Measurements from ENCODE around the gene GTF3C2.

GTF3C2 gene, protein sequence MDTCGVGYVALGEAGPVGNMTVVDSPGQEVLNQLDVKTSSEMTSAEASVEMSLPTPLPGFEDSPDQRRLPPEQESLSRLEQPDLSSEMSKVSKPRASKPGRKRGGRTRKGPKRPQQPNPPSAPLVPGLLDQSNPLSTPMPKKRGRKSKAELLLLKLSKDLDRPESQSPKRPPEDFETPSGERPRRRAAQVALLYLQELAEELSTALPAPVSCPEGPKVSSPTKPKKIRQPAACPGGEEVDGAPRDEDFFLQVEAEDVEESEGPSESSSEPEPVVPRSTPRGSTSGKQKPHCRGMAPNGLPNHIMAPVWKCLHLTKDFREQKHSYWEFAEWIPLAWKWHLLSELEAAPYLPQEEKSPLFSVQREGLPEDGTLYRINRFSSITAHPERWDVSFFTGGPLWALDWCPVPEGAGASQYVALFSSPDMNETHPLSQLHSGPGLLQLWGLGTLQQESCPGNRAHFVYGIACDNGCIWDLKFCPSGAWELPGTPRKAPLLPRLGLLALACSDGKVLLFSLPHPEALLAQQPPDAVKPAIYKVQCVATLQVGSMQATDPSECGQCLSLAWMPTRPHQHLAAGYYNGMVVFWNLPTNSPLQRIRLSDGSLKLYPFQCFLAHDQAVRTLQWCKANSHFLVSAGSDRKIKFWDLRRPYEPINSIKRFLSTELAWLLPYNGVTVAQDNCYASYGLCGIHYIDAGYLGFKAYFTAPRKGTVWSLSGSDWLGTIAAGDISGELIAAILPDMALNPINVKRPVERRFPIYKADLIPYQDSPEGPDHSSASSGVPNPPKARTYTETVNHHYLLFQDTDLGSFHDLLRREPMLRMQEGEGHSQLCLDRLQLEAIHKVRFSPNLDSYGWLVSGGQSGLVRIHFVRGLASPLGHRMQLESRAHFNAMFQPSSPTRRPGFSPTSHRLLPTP

GRCh38 chr2:27356382-27357181 is at the start of gene GTF3C2:
Gene GTF3C2, minus strand, starts transcription at chr2:27356764. Its CDS starts 13,210 bp downstream, at chr2:27343554.
- peak within 1 kb of the TSS; percentile 99 for H3K27ac Mint-ChIP-seq
- H3K36me3 Mint-ChIP-seq, result peaks cover 10% of the 10 kb centered on the region
- H3K27me3 Mint-ChIP-seq, result no peaks in the 10 kb centered on the region
- peaks cover 45% of the 10 kb centered on the region for H3K4me1 Mint-ChIP-seq
- peak within 1 kb of the TSS; percentile 96 for H3K4me3 Mint-ChIP-seq
- H3K9me3 Mint-ChIP-seq, result no peaks in the 10 kb centered on the region
- ATAC-seq, result peak; percentile 94

GRCh38 chr2:27400348-27401135 is 44.0 kb upstream of the GTF3C2 start:
- Mint-ChIP-seq H3K27me3 (no peaks in the 10 kb centered on the region), H3K4me1 (peaks cover 39% of the 10 kb centered on the region), H3K9me3 (no peaks in the 10 kb centered on the region), H3K36me3 (peaks cover 28% of the 10 kb centered on the region), H3K27ac (peak overlapping the region; percentile 62), H3K4me3 (no peak overlapping the region)
- ATAC-seq, result no peak

- Mint-ChIP-seq H3K27me3 (no peaks in the 10 kb centered on the region), H3K4me3 (no peak overlapping the region)
Measured at GRCh38 chr2:27398962-27399361, 42.4 kb upstream of the GTF3C2 start.

GRCh38 chr2:27393225-27393624 is 36.7 kb upstream of the GTF3C2 start:
- H3K4me3 Mint-ChIP-seq, result no peak overlapping the region
- no peak for ATAC-seq
- peaks cover 19% of the 10 kb centered on the region for H3K4me1 Mint-ChIP-seq
- H3K27ac Mint-ChIP-seq, result no peak overlapping the region
- peaks cover 35% of the 10 kb centered on the region for H3K36me3 Mint-ChIP-seq
- H3K9me3 Mint-ChIP-seq, result no peaks in the 10 kb centered on the region
- H3K27me3 Mint-ChIP-seq, result no peaks in the 10 kb centered on the region

More at GRCh38 chr2:27398962-27399361, 42.4 kb upstream of the GTF3C2 start:
- H3K36me3 Mint-ChIP-seq, result peaks cover 29% of the 10 kb centered on the region
- no peak for ATAC-seq
- no peak overlapping the region for H3K27ac Mint-ChIP-seq
- H3K9me3 Mint-ChIP-seq, result no peaks in the 10 kb centered on the region
- H3K4me1 Mint-ChIP-seq, result peaks cover 42% of the 10 kb centered on the region

- Mint-ChIP-seq H3K9me3 (no peaks in the 10 kb centered on the region), H3K27me3 (no peaks in the 10 kb centered on the region), H3K4me1 (peaks cover 8% of the 10 kb centered on the region), H3K27ac (no peak overlapping the region), H3K36me3 (peaks cover 36% of the 10 kb centered on the region), H3K4me3 (no peak overlapping the region)
- ATAC-seq, result no peak
Measured at GRCh38 chr2:27390822-27391679, 34.5 kb upstream of the GTF3C2 start.

GRCh38 chr2:27381577-27382181 is 25.1 kb upstream of the GTF3C2 start:
- Mint-ChIP-seq H3K4me3 (peak overlapping the region; percentile 81), H3K4me1 (peaks cover 44% of the 10 kb centered on the region), H3K27ac (peak overlapping the region; percentile 96), H3K36me3 (peaks cover 56% of the 10 kb centered on the region), H3K9me3 (no peaks in the 10 kb centered on the region), H3K27me3 (no peaks in the 10 kb centered on the region)
- no peak for ATAC-seq

DNA sequence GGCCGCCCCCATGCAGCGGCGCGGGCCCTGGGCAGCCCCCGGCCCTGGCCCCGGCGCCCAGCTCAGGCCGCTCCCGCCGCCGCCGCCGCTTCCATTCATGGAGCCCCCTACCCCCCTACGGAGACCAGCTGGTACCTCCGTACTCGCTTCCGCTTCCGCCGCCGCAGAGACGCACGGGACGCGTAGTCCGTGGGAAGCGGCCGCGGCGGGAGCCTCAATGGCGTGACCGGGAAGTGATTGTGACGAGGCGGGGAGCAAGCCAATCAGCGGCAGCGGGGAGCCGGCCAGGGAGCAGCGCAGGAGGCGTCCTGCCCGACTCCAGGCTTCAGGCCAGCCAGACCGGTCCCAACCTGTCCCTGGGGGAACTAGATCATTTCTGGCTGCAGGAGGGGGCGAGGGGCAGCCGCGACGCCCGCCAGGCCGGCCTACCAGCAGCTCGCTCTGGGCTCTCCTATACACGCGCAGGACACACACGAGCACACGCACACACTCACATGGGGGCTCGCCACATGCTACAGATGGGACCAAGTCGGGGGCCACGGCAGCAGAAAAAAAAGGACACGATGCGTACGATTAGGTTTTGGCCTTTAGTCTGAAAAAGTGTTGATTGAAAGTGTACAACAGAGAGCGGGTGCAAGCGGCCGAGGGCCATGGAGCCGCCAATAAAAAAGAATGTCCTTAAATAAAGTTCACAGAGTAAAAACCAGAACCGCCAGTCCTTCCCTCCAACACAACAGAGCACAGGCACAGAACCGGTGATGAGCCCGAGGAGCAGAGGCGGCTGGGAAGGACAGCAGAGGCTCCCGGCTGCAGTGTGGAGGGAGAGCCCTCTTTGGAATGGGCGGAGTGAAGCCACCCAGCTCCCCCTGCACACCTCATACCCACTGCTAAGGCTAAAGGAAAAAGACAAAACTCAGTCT is 24.3 kb upstream of the GTF3C2 start, which contains the start of gene ZNF513:
Gene ZNF513, minus strand, starts transcription at position 109 of the 920 bp plus-strand sequence. CDS start 208 bp downstream, outside the sequence.
- peak within 1 kb of the TSS; percentile 96 for H3K27ac Mint-ChIP-seq
- no peaks in the 10 kb centered on the region for H3K27me3 Mint-ChIP-seq
- ATAC-seq, result peak; percentile 96
- peaks cover 62% of the 10 kb centered on the region for H3K36me3 Mint-ChIP-seq
- peak within 1 kb of the TSS; percentile 81 for H3K4me3 Mint-ChIP-seq
- peaks cover 47% of the 10 kb centered on the region for H3K4me1 Mint-ChIP-seq
- no peaks in the 10 kb centered on the region for H3K9me3 Mint-ChIP-seq

- H3K27me3 Mint-ChIP-seq, result no peaks in the 10 kb centered on the region
- peaks cover 62% of the 10 kb centered on the region for H3K36me3 Mint-ChIP-seq
- peak; percentile 75 for ATAC-seq
- no peaks in the 10 kb centered on the region for H3K9me3 Mint-ChIP-seq
- H3K27ac Mint-ChIP-seq, result peak overlapping the region; percentile 96
- peaks cover 47% of the 10 kb centered on the region for H3K4me1 Mint-ChIP-seq
- peak overlapping the region; percentile 81 for H3K4me3 Mint-ChIP-seq
Measured at GRCh38 chr2:27379836-27380625, 23.5 kb upstream of the GTF3C2 start.

DNA sequence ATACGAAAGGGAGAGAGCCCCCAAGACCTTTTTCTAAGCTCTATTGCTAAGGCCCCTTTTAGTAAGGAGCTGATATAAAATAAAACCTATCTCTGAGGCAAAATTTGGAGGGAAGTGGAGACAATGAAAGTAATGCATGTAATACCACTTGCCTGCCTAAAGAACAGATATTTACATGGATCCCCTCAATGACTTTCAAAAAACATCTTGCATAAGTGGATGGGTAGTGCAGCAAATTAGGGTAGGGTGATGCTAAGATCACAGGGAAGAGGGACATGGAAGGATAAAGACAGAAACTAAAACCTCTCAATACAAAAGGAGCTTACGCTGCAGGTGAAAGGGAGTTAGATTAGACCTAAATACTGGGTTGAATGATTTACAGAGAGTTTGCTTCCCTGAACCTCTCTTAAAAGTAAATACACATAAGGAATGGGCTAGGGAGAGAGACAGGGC is 22.8 kb upstream of the GTF3C2 start:
- Mint-ChIP-seq H3K4me3 (peak overlapping the region; percentile 81), H3K27me3 (no peaks in the 10 kb centered on the region), H3K4me1 (peaks cover 47% of the 10 kb centered on the region), H3K36me3 (peaks cover 62% of the 10 kb centered on the region), H3K27ac (peak overlapping the region; percentile 96), H3K9me3 (no peaks in the 10 kb centered on the region)
- no peak for ATAC-seq

DNA sequence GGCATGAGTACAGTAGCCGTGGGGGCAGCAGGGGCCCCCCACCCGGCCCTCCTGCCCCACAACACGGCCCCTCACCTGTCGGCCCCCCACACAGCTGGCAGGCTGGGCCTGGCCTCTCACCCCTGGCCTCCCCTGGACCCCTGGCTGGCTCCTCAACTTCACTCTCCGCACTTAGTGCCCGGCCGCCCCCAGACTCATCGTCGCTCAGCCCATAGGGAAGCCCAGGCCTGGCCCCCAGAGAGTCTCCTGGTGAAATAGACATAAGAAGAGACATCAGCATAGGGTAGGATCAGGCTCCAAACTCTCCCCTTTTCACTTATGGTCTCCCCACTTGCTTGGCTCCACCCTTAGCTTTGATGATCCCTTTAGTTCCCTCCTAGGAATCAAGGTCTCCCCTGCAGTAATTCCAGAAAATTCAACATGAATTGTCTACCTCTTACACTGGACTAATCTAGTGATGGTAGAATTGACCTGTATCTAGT is 22.3 kb upstream of the GTF3C2 start:
- Mint-ChIP-seq H3K9me3 (no peaks in the 10 kb centered on the region), H3K4me3 (peak overlapping the region; percentile 81), H3K4me1 (peaks cover 43% of the 10 kb centered on the region), H3K27ac (peak overlapping the region; percentile 96), H3K27me3 (no peaks in the 10 kb centered on the region), H3K36me3 (peaks cover 58% of the 10 kb centered on the region)
- no peak for ATAC-seq

DNA sequence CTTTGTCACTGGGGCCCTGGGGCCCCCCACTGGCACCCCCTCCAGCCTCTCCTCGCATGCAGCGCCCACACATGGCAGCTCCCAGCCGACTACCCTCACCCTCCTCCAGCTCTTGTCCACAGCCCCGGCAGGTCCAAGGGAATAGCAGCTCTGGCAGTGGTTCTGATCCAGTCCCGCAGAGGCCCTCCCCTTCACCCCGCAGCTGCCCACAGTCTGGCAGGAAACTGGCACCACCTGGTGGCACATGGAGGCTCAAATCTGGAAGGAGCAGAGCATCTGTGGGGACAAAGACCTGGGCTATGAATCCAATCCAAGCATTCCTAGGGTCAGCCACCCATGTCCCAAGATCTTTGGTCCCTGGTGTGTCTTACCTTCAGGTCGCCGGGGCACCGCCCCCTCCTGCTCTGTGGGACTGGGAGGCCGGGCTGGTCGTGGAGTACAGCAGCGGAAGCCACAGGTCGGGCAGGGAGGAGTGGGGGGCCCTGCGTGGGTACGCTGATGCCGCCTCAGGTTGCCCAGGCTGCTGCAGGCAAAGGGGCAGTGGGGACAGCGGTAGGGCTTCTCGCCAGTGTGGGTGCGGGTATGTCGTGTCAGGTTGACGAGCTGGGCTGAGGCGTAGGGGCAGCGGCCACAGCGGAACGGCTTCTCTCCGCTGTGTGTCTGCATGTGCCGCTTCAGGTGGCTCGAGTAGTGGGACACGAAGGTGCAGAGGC is 21.7 kb upstream of the GTF3C2 start:
- H3K4me1 Mint-ChIP-seq, result peaks cover 41% of the 10 kb centered on the region
- H3K27me3 Mint-ChIP-seq, result no peaks in the 10 kb centered on the region
- H3K36me3 Mint-ChIP-seq, result peaks cover 58% of the 10 kb centered on the region
- peak overlapping the region; percentile 96 for H3K27ac Mint-ChIP-seq
- no peak overlapping the region for H3K4me3 Mint-ChIP-seq
- no peaks in the 10 kb centered on the region for H3K9me3 Mint-ChIP-seq
- no peak for ATAC-seq

All from stimulated activated memory B cell treated with anti-CD40 and anti-IgM and Interleukin-4, amounts not matched to agents 10 μg/mL and 1 μg/mL and 100 μg/mL, for 72 hours (primary cell).